ENCODE measurements around the gene BLOC1S6. TPM values are rescaled to one million over a fixed set of nuclear protein-coding genes. Genes with fewer than 3 reads are reported as not detected.

The BLOC1S6 gene, protein sequence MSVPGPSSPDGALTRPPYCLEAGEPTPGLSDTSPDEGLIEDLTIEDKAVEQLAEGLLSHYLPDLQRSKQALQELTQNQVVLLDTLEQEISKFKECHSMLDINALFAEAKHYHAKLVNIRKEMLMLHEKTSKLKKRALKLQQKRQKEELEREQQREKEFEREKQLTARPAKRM
- 132 TPM for total RNA-seq

DNA sequence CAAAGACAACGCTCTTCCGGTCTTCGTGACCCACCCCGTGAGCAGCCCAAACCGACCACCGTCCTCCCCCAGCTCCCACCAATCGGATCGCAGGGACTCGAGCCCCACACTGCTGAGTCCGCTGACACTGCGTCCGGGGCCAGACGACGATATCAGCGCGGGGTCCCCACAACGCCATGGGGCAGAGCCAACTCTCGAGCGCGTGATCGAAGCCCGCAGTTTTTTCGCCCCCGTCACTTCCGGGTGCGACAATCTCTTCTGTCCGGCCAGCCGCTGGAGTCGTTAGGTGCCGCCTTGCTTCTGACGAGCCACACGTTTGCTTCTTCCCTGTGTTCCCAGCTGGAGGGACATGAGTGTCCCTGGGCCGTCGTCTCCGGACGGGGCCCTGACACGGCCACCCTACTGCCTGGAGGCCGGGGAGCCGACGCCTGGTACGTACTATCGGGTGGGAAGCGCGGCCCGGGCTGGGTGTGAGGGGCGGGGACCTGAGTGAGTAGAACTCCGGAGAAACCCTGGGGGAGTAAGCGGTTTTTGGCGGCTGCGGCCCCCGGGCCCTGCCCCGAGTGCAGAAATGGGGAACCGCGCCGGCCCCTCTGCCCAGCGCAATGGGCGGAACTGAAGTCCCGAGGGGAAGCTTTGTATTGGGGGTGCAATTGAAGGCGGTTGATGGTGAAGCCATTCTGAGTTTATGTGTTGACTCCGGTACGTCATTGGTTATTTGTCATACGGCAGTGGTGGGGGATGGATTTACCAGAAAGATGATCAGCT, at the start of gene BLOC1S6:
BLOC1S6 (plus strand) TSS at position 285 of the 768 bp plus-strand sequence; CDS start at position 350, 65 bp downstream.
- peak; percentile 88 for DNase-seq

DNA sequence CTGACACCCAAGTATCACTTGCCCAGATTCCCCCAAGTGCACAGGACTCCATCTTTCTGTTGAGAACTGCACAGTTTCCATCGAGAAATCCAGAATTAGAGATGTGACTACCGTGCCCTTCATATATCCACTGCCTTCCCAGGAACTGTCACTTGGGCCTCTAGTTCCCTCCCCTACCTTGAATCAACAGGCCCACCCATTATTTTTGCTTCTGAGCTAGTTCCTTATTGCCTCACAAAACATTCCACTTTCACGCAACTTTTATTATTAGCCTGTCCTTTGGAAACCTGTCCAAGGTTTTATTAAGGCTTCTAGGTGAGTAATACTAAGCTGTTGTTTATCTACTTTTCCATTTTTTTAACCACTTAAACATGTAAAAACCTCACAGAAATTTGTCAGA, 47.5 kb upstream of the BLOC1S6 start:
- no peak for DNase-seq

DNA sequence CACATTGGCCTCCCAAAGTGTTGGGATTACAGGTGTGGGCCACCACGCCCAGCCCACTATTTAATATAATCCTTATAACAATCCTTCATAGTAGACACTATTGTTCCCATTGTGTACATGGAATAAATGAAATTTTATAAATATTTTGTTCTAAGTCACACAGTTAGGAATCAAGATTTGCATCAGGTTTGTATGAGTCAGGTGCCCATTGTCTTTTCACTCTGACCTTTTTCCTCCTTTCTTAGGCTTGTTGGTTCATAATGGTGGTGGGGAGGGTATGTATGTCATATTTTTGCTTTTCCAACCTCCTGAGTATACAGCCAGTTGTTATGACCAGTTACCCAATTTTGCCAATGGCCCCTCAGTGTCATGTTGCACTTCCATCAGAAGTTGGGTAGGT, 46.6 kb upstream of the BLOC1S6 start:
- DNase-seq, result no peak

DNA sequence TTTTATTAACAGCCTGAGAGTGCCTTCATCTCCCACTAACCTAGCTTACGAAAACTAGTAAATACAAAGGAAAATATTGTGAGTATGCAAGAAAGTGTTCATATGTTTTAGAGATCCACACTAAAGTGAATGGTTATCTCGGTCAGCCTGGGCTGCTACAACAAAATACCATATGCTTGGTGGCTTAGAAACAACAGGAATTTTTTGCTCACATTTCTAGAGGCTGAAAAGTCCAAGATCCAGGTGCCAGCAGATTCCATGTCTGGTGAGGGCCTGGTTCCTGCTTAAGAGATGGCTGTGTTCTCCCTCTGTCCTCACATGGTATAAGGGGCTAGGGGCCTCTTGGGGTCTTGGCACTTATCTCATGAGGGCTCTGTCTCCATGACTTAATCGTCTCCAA, 44.1 kb upstream of the BLOC1S6 start:
- DNase-seq, result no peak

DNA sequence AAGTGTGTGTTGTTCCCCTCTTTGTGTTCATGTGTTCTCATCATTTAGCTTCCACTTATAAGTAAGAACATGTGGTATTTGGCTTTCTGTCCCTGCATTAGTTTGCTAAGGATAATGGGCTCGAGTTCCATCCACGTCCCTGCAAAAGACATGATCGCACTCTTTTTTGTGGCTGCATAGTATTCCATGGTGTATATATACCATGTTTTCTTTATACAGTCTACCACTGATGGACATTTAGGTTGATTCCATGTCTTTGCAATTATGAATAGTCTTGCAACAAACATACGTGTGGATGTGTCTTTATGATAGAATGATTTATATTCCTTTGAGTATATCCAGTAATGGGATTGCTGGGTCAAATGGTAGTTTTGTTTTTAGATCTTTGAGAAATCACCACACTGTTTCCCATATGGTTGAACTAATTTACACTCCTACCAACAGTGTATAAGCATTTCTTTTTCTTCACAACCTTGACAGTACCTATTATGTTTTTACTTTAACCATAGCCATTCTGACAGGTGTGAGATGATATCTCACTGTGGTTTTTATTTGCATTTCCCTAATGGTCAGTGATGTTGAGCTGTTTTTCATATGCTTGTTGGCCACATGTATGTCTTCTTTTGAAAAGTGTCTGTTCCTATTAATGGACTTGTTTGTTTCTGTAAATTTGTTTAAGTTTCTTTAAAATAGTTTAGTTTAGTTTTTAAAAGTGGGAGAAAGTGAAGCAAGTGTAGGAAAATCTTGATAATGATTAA, 42.7 kb upstream of the BLOC1S6 start:
- no peak for DNase-seq

DNA sequence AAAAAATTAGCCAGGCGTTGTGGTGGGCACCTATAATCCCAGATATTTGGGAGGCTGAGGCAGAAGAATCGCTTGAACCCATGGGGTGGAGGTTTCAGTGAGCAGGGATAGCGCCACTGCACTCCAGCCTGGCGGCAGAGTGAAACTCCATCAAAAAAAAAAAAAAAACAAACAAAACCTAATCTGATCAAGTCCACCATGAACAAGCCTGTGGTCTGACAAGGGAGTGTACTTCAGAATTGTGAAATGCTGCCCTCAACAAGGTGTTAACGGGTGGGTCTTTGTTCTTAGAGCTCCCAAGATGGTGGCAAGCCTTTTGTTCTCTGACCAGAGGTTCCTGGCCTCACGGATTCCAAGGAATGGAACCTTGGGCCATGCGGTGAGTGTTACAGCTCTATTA, 40.4 kb upstream of the BLOC1S6 start:
- DNase-seq, result no peak

DNA sequence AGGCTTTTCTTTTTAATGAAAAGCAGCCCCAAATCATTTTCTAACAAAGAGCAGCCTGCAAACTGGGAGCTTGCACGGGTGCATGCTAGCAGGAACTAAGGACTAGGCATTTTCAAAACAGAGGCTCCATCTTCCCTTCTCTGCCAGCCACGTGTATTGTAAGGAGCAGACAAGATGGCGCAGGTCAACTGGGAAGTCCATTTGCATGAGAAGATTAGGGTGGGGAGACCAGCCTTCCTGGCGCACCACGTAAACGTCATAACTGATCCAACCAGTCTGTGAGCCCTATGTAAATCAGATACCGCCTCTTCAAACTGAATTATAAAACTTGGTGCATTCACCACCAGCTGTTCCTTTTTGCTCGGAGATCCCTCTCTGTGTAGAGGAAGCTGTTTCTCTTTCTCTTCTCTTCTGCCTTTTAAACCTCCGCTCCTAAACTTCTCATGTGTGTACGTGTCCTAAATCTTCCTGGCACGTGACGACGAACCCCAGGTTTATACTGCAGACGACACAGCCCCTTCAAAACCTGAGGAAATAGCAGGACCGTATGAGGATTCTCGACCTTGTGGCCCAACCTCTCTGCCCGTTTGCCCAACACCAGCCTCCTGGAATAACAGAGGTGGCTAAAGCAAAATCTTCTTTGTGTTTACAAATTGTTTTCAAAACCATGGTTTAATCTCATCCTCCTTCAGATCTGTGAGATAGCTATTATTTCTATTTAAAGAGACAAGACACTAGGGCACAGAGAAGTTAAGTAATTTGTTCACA, 38.2 kb upstream of the BLOC1S6 start:
- no peak for DNase-seq

DNA sequence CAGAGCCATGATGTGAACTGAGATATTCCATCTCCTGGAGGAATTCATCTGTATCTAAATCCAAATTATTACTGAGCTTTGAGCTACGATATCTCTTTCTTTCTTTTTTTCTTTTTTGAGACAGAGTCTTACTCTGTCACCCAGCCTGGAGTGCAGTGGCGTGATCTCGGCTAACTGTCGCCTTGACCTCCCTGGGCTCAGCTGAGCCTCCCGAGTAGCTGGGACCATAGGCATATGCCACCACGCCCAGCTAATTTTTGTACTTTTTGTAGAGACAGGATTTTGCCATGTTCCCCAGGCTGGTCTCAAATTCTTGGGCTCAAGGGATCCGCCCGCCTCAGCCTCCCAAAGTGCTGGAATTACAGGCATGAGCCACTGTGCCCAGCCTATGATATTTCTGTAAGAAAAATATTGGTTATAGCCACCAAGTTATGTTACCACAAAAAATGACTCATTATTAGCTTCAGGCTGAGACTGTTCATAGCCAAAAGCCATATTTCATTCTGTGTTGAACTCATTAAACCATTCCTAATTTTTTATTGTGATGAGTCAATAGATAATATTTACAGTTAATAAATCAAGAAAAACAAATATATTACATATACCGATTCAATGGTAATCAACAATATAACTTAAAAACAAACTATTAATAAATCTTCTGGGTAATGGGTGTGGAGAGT, 37.5 kb upstream of the BLOC1S6 start:
- no peak for DNase-seq

DNA sequence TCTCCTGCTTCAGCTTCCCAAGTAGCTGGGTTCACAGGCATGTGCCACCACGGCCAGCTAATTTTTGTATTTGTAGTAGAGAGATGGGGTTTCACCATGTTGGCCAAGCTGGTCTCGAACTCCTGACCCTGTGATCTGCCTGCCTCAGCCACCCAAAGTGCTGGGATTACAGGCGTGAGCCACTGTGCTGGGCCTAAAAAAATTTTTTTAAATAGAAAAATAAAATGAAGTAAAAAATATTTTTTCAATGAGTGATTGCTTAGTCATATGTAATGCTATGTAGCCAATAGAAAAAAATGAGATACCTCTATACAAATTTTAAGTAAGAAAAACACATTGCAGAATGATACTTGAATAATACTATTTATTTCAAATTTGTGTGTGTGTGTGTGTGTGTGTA, 36.7 kb upstream of the BLOC1S6 start:
- no peak for DNase-seq

DNA sequence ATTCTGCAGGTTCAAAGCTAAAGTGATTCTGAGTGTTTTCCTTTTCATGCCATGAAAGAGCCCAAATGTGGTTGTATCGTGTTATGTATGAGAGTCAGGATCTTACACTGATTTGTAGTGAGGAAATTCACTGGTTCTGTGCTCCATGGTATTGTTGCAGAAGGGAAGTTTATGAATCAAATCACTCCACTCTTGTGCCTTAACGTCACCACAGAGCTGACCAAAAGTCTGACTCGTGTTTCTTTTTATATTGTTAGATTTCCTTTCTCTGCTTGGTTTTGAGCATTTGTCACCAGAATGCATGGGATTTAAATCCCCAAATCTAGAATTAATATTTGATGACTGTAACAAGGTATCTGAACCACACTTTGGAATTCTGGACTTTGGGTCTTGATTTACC, 35.5 kb upstream of the BLOC1S6 start:
- DNase-seq, result no peak

DNA sequence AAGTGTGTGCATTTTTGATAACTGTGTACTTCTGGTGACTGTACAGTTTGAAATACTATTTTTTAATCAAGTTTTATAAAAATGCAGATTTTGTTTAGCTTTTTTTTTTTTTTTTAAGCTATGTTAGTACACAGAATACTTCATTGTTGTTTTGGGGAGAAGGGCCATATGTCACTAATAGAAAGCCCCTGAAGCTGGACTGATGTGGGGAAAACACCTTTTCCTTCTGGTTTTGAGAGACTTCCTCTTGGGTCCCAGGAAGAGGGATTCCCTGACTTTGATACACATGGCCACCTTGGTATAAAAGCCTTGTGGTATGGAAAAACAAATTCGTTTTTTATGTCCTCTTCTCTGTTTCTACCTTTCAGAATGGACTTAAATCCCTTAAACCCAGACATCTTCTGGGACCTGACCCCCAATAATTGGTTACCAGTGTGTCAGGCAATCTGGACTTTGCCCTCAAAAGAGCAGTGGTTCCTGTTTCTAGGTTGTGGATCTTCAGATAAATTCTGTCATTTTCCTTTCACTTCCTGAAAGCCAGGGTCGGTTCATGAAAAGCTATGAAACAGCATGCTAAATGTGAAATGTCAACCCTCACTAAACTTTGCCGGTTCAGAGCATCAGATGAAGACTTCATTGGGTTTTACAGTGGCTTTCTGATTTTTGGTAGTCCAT, 31.1 kb upstream of the BLOC1S6 start:
- no peak for DNase-seq

DNA sequence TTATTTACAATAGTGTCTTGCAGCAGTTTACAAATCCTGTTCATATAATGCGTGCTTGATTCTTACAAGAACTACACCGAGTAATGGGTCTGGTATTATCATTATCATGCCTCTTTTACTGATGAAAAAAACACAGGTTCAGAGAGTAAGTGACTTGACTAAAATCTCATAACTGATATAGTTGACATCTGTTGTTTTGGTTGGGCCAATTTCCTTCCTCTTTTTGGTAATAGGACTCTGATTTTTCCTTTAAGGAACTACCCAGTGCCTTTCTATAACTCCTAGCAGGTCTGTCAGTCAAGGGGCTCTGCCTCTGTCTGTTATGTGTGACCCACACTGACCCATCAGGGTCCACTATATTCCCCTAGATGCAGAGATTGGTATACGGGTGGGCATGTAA, 14.6 kb upstream of the BLOC1S6 start:
- DNase-seq, result no peak

DNA sequence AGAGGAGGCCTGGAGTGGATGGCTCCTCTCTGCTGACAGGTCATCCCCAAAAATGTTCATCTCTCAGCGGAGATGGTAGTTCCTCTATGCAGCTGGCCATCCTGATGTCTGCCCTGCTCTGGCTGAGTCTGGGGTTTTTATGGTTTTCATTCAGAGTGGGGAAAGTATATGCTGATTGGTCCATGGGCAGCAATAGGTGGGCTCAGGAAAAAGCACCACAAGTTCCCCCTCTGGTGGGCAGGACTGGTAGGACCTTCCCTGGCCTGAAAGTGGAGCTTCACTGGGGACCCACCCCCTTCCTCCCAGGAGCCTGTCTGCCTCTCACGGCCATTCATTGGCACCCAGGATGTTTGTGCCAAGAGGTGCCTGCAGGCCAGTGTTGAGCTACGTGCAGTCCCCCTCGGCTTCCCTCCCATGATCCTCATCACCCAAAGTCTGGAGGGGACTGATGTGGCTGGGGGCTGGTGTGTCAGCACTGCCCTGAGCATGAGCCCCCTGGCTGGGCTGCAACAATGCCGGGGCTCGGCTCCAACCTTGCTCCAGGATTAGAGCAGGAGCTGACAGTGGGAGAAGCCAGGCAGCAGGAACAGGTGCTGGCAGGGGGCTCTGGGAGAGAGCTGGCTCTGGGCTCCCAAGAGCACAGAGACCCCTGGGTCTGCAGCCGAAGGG, 13.1 kb upstream of the BLOC1S6 start:
- DNase-seq, result no peak

DNA sequence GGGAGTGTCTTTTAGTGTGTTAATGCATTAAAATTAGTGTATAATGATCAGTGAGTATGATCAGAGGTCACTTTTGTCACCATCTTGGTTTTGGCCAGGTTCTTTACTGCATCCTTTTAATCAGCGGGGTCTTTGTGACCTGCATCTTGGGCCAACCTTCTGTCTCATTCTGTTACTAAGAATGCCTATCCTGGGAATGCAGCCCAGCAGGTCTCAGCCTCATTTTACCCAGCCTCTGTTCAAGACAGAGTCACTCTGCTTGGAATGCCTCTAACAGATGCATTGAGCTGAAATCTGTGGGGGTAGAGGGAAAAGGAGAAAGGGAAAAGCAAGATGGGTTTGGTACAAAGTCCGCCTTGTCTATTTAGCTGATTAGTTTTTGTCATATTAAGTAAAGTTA, 5.3 kb upstream of the BLOC1S6 start:
- DNase-seq, result no peak

DNA sequence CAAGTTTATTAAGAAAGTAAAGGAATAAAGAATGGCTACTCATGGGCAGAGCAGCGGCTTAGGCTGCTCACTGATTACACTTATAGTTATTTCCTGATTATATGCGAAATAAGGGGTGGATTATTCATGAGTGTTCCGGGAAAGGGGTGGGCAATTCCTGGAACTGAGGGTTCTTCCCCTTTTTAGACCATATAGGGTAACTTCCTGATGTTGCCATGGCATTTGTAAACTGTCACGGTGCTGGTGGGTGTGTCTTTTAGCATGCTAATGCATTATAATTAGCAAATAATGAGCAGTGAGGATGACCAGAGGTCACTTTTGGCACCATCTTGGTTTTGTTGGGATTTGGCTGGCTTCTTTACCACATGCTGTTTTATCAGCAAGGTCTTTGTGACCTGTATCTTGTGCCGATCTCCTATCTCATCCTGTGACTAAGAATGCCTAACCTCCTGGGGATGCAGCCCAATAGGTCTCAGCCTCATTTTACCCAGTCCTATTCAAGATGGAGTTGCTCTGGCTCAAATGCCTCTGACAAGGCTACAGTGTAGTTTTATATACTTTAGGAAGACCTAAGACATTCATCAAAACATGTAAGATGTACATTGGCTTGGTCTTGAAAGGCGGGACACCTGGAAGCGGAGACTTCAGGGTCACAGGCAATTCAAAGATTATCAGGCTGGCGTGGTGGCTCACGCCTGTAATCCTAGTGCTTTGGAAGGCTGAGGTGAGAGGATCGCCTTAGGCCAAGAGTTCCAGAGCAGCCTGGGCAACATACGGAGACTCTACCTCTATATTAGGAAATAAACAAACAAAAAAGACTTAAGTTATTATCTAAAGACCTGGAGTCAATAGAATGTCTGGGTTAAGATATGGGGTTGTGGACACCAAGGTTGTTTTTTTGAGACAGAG, 3.2 kb upstream of the BLOC1S6 start:
- DNase-seq, result no peak

DNA sequence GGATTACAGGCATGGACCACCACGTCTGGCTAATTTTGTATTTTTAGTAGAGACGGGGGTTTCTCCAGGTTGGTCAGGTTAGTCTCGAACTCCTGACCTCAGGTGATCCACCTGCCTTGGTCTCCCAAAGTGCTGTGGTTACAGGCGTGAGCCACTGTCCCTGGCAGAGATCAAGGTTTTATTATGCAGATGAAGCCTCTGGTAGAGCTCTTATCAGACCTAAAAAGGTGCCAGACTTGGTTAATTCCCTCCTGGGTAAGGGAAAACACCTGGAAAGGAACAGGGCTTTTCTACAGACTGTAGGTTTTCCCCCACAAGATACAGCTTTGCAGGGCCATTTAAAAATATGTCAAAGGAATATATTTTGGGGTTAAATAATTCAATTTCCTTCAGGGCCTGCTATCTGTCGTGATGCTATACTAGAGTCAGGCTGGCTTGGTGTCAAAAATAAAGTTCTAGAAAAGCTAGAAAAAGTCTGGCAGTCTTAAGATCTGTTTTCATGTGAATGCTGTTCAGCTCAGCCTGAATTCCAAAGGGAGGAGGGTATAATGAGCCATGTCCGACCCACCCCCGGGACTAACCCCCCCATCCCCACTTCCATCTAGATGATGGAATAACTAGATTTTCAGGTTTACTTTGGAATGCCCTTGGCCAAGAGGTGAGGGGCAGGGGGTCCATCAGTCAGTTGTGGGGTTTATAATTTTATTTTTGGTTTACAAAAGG, 1.9 kb upstream of the BLOC1S6 start:
- DNase-seq, result no peak

DNA sequence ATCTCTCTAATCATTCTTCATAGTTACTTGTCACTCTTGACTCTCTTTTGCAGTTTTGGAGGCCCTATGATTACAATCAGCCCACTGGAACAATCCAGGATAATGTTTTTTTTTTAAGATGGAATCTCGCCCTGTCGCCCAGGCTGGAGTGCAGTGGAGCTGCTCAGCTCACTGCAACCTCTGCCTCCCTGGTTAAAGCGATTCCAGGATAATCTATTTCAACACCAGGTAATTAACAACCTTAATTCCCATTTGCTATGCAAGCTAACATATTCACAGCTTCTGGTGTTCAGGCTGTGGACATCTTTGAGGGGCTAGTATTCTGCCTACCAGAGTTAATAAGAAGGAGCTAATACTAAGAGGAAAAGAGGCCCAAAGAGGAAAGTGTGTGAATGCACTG, 1.1 kb upstream of the BLOC1S6 start:
- no peak for DNase-seq

DNA sequence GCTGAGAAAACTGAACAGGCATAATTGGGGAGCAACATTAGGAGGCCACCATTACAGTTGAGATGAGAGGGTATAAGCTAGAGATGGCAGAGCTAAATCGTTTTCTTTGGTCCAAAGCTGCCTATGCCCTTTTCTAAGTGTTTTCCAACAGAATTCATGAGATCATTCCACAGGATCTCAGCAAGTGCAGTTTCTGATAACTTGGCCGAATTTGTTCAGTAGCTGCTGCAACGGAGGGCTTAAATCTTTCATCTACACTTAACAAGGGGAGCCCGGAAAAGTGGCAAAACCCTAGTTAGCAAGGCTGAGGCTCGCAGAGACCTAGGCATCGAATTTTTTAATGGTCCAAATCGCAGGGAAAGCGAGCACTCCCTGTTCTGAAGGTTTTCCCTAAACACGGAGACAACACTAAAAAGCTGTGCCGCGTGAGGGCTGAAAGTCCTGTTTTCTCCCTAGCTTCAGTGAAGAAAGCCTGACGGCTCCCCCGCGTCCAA, 531 bp upstream of the BLOC1S6 start:
- no peak for DNase-seq

DNA sequence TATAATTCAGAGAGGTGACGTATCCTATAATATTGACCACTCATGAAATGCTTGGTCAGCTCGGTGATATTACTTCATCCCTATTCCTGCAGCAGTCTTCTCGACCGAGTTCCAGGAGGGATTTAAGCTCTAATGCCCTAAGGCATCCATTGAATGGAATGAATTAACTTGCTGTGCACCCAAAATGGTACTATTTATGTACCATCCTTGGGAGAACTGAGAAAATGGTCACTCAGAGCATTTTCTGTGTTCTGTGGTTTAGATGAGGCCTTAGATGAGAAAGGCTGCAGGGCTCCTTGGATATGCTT, 638 bp downstream of the BLOC1S6 start:
- DNase-seq, result no peak

All from occipital lobe (tissue), 2 donors.